22Rv1 (cell line): Measurements from ENCODE around the gene HK1.

Experiments used
- CTCF ChIP-seq: fragments of 450-650 bp; IDR thresholded peaks from 2 replicates; pipeline ENCODE4 v1.5.1; 2017; ENCODE audit warnings: mild to moderate bottlenecking
- ZFX ChIP-seq: fragments of 450-650 bp; IDR thresholded peaks from 2 replicates; pipeline ENCODE4 v1.6.1; 2017; ENCODE audit warnings: antibody characterized with exemption, borderline replicate concordance

GRCh38 chr10:69340695-69341094 lies 62.4 kb downstream of the HK1 start:
- TF ChIP-seq CTCF = no peak
- TF ChIP-seq ZFX = no peak
